Spleen (tissue), 7 donors: ENCODE measurements around the gene FBXW8.

Source experiments
- CTCF ChIP-seq, 11 experiments: fragments of 200-600 bp in 7 of 11; fragments of 450-650 bp in 4 of 11; sonication (generic) in 4 of 11; IDR thresholded peaks in 8 of 11; conservative IDR thresholded peaks in 3 of 11; 1 replicate in 7 of 11; 2 replicates in 4 of 11; pipeline versions ENCODE4 v1.4.0 to v1.8.0; 2016 to 2021; ENCODE audit warnings: antibody characterized with exemption in 11 of 11, inconsistent platforms in 4 of 11, mild to moderate bottlenecking in 1 of 11
- POLR2A ChIP-seq, 3 donors: fragments of 450-650 bp; IDR thresholded peaks; one replicate each; pipeline ENCODE4 v1.5.1; 2017; ENCODE audit warnings: antibody characterized with exemption in 3 of 3, mild to moderate bottlenecking in 1 of 3
- POLR2AphosphoS5 ChIP-seq, 3 donors: sonication (generic); formaldehyde crosslinking; IDR thresholded peaks; one replicate each; pipeline ENCODE4 v1.5.1; 2017; ENCODE audit warnings: antibody characterized with exemption in 3 of 3
- donor health status: DM: no; HTN: no; CAD: no; lungs with moderate emphysema.
- donor health status: DM: no; HTN: no; CAD: no.
- donor health status: DM: no; HTN: no; CAD: no.

GRCh38 chr12:117031843-117032592 is 121.3 kb downstream of the FBXW8 start:
- TF ChIP-seq CTCF (IDR thresholded peaks at IDR 0.05 in 8 of 11, conservative IDR thresholded peaks at IDR 0.05 in 3 of 11), result no peak
- TF ChIP-seq POLR2AphosphoS5 (IDR thresholded peaks at IDR 0.05), result no peak
- no peak for TF ChIP-seq POLR2A (IDR thresholded peaks at IDR 0.05)
